Stimulated activated CD4-positive, alpha-beta T cell treated with anti-CD3 and anti-CD28 coated beads, Interleukin-4, amount 100 ng/mL, for 4 hours (primary cell): ENCODE data around the gene CDC5L.

ENCODE experiments used
- DNase-seq, 2 experiments: peaks; one replicate each; pipeline ENCODE4 v3.0.0-alpha.2; 2020

CDC5L gene

GRCh38 chr6:44477293-44477894, 89.9 kb downstream of the CDC5L start:
- DNase-seq = no peak

GRCh38 chr6:44478158-44478557, 90.7 kb downstream of the CDC5L start:
- no peak for DNase-seq

- no peak for DNase-seq
These were observed 91.2 kb downstream of the CDC5L start for GRCh38 chr6:44478591-44479254.

- DNase-seq = no peak
These were observed 92.6 kb downstream of the CDC5L start for GRCh38 chr6:44480097-44480541.

- no peak for DNase-seq
These were observed 93.5 kb downstream of the CDC5L start for GRCh38 chr6:44481056-44481455.

GRCh38 chr6:44481760-44482159, 94.3 kb downstream of the CDC5L start:
- DNase-seq = no peak

- DNase-seq = no peak
These were observed 98.3 kb downstream of the CDC5L start for GRCh38 chr6:44485601-44486401.

- no peak for DNase-seq
These were observed 99.5 kb downstream of the CDC5L start for GRCh38 chr6:44487002-44487401.

- no peak for DNase-seq
These were observed 100.1 kb downstream of the CDC5L start for GRCh38 chr6:44487586-44487985.

- DNase-seq = no peak
These were observed 102.6 kb downstream of the CDC5L start for GRCh38 chr6:44489910-44490604.

GRCh38 chr6:44493132-44493531, 105.6 kb downstream of the CDC5L start:
- no peak for DNase-seq

GRCh38 chr6:44493593-44493992, 106.1 kb downstream of the CDC5L start:
- no peak for DNase-seq

GRCh38 chr6:44494011-44494501, 106.5 kb downstream of the CDC5L start:
- DNase-seq = no peak

GRCh38 chr6:44495036-44495901, 107.8 kb downstream of the CDC5L start:
- DNase-seq = no peak

GRCh38 chr6:44496665-44497369, 109.3 kb downstream of the CDC5L start:
- DNase-seq = no peak

- DNase-seq = no peak
These were observed 110.3 kb downstream of the CDC5L start for GRCh38 chr6:44497807-44498206.

- no peak for DNase-seq
These were observed 110.9 kb downstream of the CDC5L start for GRCh38 chr6:44498436-44498835.

GRCh38 chr6:44499609-44500008, 112.1 kb downstream of the CDC5L start:
- no peak for DNase-seq
